Measurements from ENCODE around the gene SREK1IP1.

DNA sequence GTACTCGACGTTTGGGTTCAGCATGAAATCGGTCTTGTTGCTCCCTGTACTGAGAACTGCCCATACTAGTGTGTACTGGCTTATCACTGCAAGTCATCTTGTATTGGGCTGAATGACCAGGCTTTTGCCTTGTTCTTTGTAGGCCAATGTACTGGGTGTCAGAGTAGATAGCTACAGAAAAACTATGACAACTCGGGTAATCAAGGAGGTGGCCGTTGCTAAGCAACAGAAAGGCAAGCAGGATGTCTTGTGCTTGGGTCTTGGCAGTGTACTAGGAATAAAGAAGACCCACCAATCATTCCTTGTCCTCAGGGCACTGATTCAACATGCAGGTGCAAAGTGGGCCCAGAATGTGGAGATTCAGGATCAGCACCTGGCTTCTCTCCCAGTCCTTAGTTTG is 90.1 kb downstream of the SREK1IP1 start:
- no peak for TF ChIP-seq YY1 (IDR thresholded peaks at IDR 0.05; ENCODE audit: borderline replicate concordance in 1 of 3, control insufficient read depth in 1 of 3, extremely low read depth in 1 of 3, insufficient read depth in 3 of 3, insufficient read length in 1 of 3, insufficient replicate concordance in 2 of 3, low read depth in 1 of 3, low read length in 2 of 3)
- no peak for TF ChIP-seq CBFB (CRISPR knock-in tag; IDR thresholded peaks at IDR 0.05)
- TF ChIP-seq ZNF764 (CRISPR knock-in tag; IDR thresholded peaks at IDR 0.05; ENCODE audit: low read depth) = no peak
- TF ChIP-seq FOXJ3 (CRISPR knock-in tag; IDR thresholded peaks at IDR 0.05) = no peak
- no peak for TF ChIP-seq POLR2A (conservative IDR thresholded peaks at IDR 0.05)
- TF ChIP-seq EZH2 (IDR thresholded peaks at IDR 0.05; ENCODE audit: borderline replicate concordance, low read depth, low read length) = no peak
- no peak for TF ChIP-seq ZFP91 (CRISPR knock-in tag; IDR thresholded peaks at IDR 0.05)
- no peak for TF ChIP-seq ZNF551 (CRISPR knock-in tag; IDR thresholded peaks at IDR 0.05)
- TF ChIP-seq ZZZ3 (IDR thresholded peaks at IDR 0.05) = no peak
- TF ChIP-seq, protein P1, sequence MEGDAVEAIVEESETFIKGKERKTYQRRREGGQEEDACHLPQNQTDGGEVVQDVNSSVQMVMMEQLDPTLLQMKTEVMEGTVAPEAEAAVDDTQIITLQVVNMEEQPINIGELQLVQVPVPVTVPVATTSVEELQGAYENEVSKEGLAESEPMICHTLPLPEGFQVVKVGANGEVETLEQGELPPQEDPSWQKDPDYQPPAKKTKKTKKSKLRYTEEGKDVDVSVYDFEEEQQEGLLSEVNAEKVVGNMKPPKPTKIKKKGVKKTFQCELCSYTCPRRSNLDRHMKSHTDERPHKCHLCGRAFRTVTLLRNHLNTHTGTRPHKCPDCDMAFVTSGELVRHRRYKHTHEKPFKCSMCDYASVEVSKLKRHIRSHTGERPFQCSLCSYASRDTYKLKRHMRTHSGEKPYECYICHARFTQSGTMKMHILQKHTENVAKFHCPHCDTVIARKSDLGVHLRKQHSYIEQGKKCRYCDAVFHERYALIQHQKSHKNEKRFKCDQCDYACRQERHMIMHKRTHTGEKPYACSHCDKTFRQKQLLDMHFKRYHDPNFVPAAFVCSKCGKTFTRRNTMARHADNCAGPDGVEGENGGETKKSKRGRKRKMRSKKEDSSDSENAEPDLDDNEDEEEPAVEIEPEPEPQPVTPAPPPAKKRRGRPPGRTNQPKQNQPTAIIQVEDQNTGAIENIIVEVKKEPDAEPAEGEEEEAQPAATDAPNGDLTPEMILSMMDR (IDR thresholded peaks at IDR 0.05 in 2 of 3, conservative IDR thresholded peaks at IDR 0.05 in 1 of 3; ENCODE audit: insufficient read depth in 2 of 3, low read depth in 1 of 3, low read length in 3 of 3) = no peak
- TF ChIP-seq SPI1 (IDR thresholded peaks at IDR 0.05; ENCODE audit: borderline replicate concordance, low read depth, low read length) = no peak
- TF ChIP-seq, protein P2, sequence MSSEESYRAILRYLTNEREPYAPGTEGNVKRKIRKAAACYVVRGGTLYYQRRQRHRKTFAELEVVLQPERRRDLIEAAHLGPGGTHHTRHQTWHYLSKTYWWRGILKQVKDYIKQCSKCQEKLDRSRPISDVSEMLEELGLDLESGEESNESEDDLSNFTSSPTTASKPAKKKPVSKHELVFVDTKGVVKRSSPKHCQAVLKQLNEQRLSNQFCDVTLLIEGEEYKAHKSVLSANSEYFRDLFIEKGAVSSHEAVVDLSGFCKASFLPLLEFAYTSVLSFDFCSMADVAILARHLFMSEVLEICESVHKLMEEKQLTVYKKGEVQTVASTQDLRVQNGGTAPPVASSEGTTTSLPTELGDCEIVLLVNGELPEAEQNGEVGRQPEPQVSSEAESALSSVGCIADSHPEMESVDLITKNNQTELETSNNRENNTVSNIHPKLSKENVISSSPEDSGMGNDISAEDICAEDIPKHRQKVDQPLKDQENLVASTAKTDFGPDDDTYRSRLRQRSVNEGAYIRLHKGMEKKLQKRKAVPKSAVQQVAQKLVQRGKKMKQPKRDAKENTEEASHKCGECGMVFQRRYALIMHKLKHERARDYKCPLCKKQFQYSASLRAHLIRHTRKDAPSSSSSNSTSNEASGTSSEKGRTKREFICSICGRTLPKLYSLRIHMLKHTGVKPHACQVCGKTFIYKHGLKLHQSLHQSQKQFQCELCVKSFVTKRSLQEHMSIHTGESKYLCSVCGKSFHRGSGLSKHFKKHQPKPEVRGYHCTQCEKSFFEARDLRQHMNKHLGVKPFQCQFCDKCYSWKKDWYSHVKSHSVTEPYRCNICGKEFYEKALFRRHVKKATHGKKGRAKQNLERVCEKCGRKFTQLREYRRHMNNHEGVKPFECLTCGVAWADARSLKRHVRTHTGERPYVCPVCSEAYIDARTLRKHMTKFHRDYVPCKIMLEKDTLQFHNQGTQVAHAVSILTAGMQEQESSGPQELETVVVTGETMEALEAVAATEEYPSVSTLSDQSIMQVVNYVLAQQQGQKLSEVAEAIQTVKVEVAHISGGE (CRISPR knock-in tag; IDR thresholded peaks at IDR 0.05) = no peak
- TF ChIP-seq HNRNPUL1 (IDR thresholded peaks at IDR 0.05; ENCODE audit: low read length) = no peak
